GM18907 (cell line): ENCODE data around the gene ANKAR.
"Not testable (repeated sequence)": the region's sequence is repeated elsewhere in the genome, so short reads cannot be mapped to it uniquely, and the experiment has no call there.

ENCODE experiments used
- ATAC-seq: cut with Tn5 transposase; IDR thresholded peaks from one replicate; pipeline ENCODE4 v1.9.1; 2021; ENCODE audit warnings: mild to moderate bottlenecking, moderate library complexity; ENCODE audit not compliant: unreplicated experiment

The ANKAR gene

GRCh38 chr2:189674374-189675112 is at the start of gene ANKAR:
Gene ANKAR, plus strand, starts transcription at chr2:189674670. Its CDS starts 1,821 bp downstream, at chr2:189676491.
- ATAC-seq, result peak; percentile 97

- no peak for ATAC-seq
Observed at GRCh38 chr2:189625636-189626035, 48.8 kb upstream of the ANKAR start.

GRCh38 chr2:189627789-189628188 is 46.7 kb upstream of the ANKAR start:
- no peak for ATAC-seq

GRCh38 chr2:189628817-189629530 is 45.5 kb upstream of the ANKAR start:
- no peak for ATAC-seq

- ATAC-seq, result no peak
Observed at GRCh38 chr2:189629531-189630453, 44.7 kb upstream of the ANKAR start.

- no peak for ATAC-seq
Observed at GRCh38 chr2:189631849-189632248, 42.6 kb upstream of the ANKAR start.

- ATAC-seq, result no peak
Observed at GRCh38 chr2:189633392-189633811, 41.1 kb upstream of the ANKAR start.

- no peak for ATAC-seq
Observed at GRCh38 chr2:189635353-189635752, 39.1 kb upstream of the ANKAR start.

DNA sequence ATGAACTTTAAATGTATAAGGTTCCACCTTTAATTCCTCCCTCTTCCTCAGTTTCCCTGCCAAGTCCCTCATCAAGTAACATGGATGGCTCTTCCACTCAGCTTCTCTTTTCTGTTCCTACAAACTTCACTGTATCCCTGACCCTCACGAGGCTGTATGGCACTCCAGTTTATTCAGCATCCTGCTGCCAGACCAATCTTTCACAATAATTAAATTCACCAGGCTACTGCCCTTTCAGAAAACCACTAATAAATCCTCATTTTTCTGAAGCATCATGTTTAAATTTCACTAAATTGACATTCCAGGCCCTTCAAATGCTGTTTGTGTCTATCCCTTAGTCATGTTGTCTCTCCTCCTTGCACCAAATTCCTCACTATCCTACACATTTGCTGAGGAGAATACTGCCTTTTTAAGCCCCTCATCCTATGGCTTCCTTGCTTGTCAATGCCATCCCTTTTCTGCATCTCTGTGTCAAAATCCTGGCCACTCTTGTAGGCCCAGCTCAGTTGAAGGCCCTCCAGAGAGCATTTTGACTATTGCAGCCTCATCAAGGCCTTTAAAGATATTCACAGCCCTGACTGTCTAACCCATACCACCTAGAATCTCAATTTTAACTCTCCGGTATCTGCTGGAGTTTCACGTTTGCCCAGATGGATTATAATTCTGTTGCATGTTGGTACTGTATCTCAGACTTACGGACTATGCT is 36.0 kb upstream of the ANKAR start:
- no peak for ATAC-seq

DNA sequence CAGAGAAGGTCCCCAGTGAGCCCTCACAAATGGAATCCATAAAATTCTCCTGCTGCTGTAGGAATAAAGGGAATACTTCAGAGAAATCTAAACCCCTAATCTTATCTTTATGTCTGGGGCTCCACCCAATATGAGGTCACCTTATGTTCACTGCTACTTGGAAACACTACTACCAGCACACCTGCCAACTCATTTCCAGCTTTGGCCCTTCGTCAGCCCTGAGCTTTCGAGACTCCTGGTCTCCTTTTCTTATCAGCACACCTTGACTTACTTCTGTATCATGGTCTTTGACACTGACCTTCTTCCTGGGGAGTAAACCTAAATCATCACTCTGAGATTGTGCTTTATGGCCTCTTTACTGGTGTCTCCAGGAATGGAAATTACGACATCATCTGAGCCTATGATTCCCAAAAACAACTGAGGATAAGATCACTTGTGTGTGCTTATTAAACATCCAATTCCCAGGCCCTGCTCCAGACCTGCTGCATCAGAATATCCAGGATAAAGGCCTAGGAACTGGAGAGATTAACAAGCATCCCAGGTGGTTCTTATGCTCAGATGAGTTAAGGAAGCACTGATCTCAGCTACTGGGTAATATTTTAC is 35.4 kb upstream of the ANKAR start:
- ATAC-seq, result no peak

DNA sequence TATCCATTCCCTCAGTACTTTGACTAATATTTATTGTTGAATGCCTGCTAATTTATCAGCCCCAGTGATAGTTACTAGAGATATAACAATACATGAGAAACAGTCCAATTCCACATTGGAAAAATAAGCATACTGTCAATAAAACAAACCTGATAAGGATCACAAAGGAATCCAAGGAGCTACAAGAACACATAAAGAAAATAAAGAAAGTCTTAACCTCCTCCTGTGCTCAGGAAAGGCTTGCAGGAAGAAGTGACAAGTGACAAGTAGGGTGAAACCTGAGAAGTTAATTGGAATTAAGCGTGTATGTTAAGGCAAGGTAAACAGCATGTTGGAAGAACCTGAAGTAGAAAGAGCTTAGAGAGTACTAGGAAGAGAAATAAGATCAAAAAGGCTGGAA is 33.5 kb upstream of the ANKAR start:
- no peak for ATAC-seq

- ATAC-seq, result no peak
Observed at GRCh38 chr2:189641590-189641989, 32.9 kb upstream of the ANKAR start.

GRCh38 chr2:189646521-189646920 is 27.9 kb upstream of the ANKAR start:
- ATAC-seq, result no peak

DNA sequence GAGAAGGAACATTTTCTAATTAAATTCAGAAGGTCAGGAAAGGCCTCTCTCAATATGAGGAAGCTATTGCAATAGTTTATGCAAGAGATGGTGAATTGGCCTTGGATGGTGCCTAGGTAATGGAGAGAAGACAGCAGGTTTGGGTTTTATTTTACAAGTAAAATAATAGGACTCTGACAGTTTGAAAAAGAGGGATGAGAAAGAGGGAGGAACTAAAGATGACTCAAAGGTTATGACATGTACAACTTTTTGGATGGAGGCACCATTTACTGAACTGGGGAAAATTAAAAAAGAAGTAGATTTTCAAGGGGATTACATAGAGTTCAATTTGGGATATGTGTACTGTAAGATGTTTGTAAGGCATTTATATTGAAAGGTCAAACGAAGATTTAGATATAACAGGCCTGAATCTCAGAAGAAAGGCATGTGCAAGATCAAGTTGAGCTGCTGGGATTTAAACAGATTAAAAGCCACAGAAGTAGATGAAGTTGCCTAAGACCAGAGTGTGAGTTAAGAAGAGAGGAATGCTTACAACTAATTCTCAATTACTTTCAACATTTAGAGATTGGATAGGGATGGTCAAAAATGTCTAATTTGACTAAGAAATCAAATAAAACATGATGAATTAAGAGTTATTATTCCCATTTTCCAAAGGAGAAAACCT is 25.5 kb upstream of the ANKAR start:
- no peak for ATAC-seq

DNA sequence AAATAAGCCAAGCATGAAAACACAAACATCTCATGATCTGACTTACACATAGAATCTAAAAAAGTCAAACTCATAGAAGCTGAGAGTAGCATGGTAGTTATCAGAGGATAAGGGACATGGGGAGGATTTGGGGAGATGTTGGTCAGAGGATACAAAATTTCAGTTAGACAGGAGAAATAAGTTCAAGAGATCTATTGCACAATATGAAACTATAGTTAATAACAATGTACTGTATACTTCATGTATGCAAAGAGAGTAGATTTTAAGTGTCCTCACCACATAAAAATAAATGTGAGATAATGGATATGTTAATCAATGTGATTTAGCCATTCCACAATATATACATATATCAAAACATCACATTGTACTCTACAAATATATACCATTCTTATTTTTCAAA is 23.2 kb upstream of the ANKAR start:
- no peak for ATAC-seq

DNA sequence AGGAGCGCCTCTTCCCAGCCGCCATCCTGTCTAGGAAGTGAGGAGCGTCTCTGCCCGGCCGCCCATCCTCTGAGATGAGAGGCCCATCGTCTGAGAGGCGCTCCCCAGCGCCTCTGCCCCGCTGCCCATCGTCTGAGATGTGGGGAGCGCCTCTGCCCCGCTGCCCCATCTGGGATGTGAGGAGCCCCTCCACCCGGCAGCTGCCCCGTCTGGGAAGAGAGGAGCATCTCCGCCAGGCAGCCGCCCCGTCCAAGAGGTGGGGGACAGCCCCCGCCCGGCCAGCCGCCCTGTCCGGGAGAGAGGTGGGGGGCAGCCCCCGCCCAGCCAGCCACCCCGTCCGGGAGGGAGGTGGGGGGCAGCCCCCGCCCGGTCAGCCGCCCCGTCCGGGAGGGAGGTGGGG is 21.0 kb upstream of the ANKAR start:
- ATAC-seq, result not testable (repeated sequence)

- ATAC-seq, result no peak
Observed at GRCh38 chr2:189654641-189655040, 19.8 kb upstream of the ANKAR start.

DNA sequence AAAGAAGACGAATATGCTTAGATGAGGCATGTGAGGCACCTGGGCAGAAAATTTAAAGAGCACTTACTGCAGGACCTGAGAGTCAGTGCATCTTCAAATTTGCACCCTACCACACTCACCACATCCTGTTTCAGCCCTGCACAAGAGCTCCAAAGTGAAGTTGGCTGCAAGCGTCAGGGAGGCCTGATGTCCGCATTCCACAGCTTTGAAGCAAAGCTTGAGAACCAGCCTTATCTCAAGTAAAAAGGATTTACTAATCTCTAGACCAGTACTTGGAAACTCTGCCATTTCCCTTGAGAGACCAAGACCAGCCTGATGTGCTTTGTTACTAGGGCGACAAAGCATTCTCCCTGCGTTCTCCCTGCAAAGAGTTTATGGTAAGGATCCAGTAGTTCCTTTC is 16.6 kb upstream of the ANKAR start:
- peak; percentile 46 for ATAC-seq

DNA sequence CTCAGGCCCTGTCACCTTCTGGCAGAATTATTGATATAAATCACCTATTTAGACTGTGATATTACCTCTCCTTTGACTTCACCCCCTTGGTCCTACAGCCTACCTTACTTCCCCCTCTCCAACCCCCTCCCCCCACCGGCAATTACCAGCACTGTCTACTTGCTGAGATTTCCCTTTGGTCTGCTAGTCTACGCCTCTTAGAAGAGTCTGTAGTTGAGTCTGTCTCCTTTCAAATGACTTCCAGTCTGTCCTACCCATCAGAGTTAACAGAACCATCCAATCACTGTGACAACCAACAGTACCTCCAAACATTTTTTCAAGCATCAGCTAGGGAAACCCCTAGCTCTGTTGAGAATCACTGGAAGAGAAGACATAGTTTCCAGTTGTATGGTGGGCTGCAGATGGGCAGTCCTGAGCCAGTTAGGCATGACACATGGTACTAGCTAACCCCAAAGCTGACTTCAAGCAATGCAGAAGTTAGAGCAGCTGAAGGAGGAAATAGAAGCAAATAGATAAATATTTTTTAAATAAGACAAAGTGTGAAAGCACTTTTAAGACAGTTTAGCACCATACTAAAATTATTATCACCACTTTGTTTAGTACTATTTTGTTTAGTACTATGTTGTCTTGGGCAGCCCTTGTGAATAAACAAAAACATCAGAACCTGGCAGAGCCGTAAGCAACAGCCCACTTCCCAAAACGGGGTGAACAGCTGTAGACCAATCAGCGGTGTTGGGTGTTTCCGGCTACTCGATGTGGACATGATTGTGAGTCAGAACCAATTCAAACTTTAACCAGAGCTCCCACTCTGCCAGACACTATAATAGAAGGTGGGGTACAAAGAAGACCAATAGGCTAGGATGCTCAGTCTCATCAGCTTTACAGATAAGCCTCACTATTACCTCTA is 15.9 kb upstream of the ANKAR start:
- no peak for ATAC-seq
